K562 (cell line): ENCODE results near the gene CLSTN1. TPM values are rescaled to one million over a fixed set of nuclear protein-coding genes. Genes with fewer than 3 reads are reported as not detected.
A peak's percentile ranks its signal among the peaks of the same experiment; 100 is the strongest.

Experiments
- CEBPG ChIP-seq, 3 experiments: fragments of 200-800 bp in 1 of 3; sonication (Bioruptor generic) in 1 of 3; sonication (generic) in 1 of 3; formaldehyde crosslinking in 1 of 3; IDR thresholded peaks in 2 of 3; conservative IDR thresholded peaks in 1 of 3; 2 replicates each; pipeline versions ENCODE4 v1.6.1 to v1.8.0; 2016 to 2022; ENCODE audit warnings: missing compliant biosample characterization in 2 of 3, missing genetic modification characterization in 2 of 3, mild to moderate bottlenecking in 1 of 3, missing genetic modification reagents in 1 of 3
- GTF2A2 ChIP-seq: IDR thresholded peaks from 2 replicates; pipeline ENCODE4 v1.6.1; 2016; ENCODE audit warnings: mild to moderate bottlenecking, missing genetic modification characterization, missing compliant biosample characterization
- HOMEZ ChIP-seq: fragments of 250-450 bp; sonication (Bioruptor Pico); IDR thresholded peaks from 2 replicates; pipeline ENCODE4 v1.4.0; 2020; ENCODE audit warnings: mild to moderate bottlenecking, moderate library complexity
- NFYB ChIP-seq: IDR thresholded peaks from 2 replicates; pipeline ENCODE4 v1.6.1; 2011; ENCODE audit warnings: mild to moderate bottlenecking, moderate library complexity; ENCODE audit not compliant: insufficient read length; ENCODE audit errors: extremely low read depth
- PPARD ChIP-seq: fragments of 250-450 bp; sonication (Bioruptor Pico); IDR thresholded peaks from 2 replicates; pipeline ENCODE4 v1.8.0; 2022; ENCODE audit warnings: inconsistent platforms, mild to moderate bottlenecking, moderate library complexity
- SMAD2 ChIP-seq: fragments of 150-350 bp; IDR thresholded peaks from 2 replicates; pipeline ENCODE4 v1.6.1; 2014; ENCODE audit warnings: low read depth, mild to moderate bottlenecking, low read length
- SMC3 ChIP-seq: conservative IDR thresholded peaks from 2 replicates; pipeline ENCODE4 v1.6.1; 2011; ENCODE audit warnings: low read depth, low read length, improper control_type of control experiment; ENCODE audit not compliant: insufficient read depth
- SP1 ChIP-seq: sonication (generic); formaldehyde crosslinking; IDR thresholded peaks from 2 replicates; pipeline ENCODE4 v1.8.1; 2022; ENCODE audit warnings: mild to moderate bottlenecking, missing genetic modification reagents
- TEAD2 ChIP-seq: fragments of 450-650 bp; IDR thresholded peaks from 2 replicates; pipeline ENCODE4 v1.6.1; 2016; ENCODE audit warnings: missing genetic modification characterization, control low read depth, missing compliant biosample characterization
- TGIF2 ChIP-seq: sonication (generic); formaldehyde crosslinking; IDR thresholded peaks from 2 replicates; pipeline ENCODE4 v1.8.1; 2022; ENCODE audit warnings: mild to moderate bottlenecking, missing genetic modification reagents, moderate library complexity
- ZC3H8 ChIP-seq: fragments of 450-650 bp; IDR thresholded peaks from 2 replicates; pipeline ENCODE4 v1.6.1; 2017
- polyA plus RNA-seq, 8 experiments: library from polyadenylated mRNA; depleted of rRNA in 4 of 8; stranded (reverse) in 5 of 8; unstranded in 3 of 8; fragments of >200 nt; fragmentation: Nextera tagmentation in 2 of 8; fragmentation: Illumina TruSeq in 1 of 8; extraction: Ambion mirVana in 2 of 8; extraction: Trizol in 1 of 8; gene quantifications; 2 replicates each; pipeline versions ENCODE4 v1.2.1 to v1.2.3, GENCODE V29; 2011 to 2014; ENCODE audit warnings: inconsistent platforms in 1 of 8, missing spikeins in 1 of 8
- total RNA-seq, 7 experiments: library from RNA; depleted of rRNA in 6 of 7; stranded (reverse); fragments of >200 nt in 6 of 7; fragmentation: Illumina TruSeq in 2 of 7; extraction: Trizol in 2 of 7; gene quantifications; 2 replicates each; pipeline versions ENCODE4 v1.2.1 to v1.2.3, GENCODE V29; 2011 to 2021; ENCODE audit warnings: low replicate concordance in 1 of 7
- TF ChIP-seq, protein P1 (sequence below): fragments of 200-600 bp; sonication (generic); IDR thresholded peaks from one replicate; pipeline ENCODE4 v1.6.1; 2012; ENCODE audit warnings: mild to moderate bottlenecking, low read depth, low read length, inconsistent platforms
- TF ChIP-seq, protein P2 (sequence below): fragments of 250-450 bp; sonication (Bioruptor Pico); IDR thresholded peaks from 2 replicates; pipeline ENCODE4 v1.8.0; 2021; ENCODE audit warnings: borderline replicate concordance, mild to moderate bottlenecking, moderate library complexity; ENCODE audit not compliant: poor library complexity, severe bottlenecking

The CLSTN1 gene
- total and polyA plus RNA-seq, 9 of the 15 experiments (the other 6 are each of a cell fraction or from before 2014, with no cell fraction given), result 1.1 to 32.5 (median 13.3) TPM

DNA sequence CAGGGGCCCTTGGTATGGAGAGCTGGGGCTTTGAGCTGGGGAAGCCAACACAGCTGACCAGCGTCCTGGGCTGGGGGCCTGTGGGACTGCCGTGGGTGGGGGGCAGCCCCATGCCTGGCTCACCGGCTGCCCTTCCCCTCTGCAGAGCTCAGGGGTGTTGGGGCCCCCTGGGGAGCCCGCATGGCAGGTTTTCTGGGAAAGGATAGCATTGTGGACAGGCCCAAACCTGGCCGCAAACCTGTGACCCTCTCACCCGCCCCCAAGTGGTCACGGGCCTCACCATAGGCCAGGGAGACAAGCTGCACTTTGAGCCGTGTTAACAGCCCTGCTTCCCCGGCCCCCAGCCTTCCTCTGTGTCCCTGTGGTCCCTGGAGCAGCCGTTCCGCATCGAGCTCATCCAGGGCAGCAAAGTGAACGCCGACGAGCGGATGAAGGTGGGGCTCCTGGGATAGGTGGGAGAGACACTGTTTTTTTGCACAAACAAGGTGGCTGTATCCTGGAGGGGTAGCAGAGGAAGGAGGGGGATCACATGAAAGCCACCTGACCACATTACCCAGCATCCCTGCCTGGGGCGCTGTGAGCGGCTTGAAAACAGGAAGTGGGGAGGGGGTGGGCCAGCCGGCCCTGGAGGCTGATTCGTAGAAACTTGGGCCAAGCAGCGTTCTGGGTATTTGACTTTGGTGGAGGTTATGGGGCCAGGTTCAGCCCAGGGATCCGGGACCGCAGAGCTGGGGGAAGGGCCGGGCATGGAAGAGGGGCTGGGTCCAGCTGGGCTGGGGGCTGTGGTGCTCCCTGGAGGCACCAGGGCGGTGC lies 106.4 kb downstream of the CLSTN1 start (continued):
- TF ChIP-seq, protein P1, sequence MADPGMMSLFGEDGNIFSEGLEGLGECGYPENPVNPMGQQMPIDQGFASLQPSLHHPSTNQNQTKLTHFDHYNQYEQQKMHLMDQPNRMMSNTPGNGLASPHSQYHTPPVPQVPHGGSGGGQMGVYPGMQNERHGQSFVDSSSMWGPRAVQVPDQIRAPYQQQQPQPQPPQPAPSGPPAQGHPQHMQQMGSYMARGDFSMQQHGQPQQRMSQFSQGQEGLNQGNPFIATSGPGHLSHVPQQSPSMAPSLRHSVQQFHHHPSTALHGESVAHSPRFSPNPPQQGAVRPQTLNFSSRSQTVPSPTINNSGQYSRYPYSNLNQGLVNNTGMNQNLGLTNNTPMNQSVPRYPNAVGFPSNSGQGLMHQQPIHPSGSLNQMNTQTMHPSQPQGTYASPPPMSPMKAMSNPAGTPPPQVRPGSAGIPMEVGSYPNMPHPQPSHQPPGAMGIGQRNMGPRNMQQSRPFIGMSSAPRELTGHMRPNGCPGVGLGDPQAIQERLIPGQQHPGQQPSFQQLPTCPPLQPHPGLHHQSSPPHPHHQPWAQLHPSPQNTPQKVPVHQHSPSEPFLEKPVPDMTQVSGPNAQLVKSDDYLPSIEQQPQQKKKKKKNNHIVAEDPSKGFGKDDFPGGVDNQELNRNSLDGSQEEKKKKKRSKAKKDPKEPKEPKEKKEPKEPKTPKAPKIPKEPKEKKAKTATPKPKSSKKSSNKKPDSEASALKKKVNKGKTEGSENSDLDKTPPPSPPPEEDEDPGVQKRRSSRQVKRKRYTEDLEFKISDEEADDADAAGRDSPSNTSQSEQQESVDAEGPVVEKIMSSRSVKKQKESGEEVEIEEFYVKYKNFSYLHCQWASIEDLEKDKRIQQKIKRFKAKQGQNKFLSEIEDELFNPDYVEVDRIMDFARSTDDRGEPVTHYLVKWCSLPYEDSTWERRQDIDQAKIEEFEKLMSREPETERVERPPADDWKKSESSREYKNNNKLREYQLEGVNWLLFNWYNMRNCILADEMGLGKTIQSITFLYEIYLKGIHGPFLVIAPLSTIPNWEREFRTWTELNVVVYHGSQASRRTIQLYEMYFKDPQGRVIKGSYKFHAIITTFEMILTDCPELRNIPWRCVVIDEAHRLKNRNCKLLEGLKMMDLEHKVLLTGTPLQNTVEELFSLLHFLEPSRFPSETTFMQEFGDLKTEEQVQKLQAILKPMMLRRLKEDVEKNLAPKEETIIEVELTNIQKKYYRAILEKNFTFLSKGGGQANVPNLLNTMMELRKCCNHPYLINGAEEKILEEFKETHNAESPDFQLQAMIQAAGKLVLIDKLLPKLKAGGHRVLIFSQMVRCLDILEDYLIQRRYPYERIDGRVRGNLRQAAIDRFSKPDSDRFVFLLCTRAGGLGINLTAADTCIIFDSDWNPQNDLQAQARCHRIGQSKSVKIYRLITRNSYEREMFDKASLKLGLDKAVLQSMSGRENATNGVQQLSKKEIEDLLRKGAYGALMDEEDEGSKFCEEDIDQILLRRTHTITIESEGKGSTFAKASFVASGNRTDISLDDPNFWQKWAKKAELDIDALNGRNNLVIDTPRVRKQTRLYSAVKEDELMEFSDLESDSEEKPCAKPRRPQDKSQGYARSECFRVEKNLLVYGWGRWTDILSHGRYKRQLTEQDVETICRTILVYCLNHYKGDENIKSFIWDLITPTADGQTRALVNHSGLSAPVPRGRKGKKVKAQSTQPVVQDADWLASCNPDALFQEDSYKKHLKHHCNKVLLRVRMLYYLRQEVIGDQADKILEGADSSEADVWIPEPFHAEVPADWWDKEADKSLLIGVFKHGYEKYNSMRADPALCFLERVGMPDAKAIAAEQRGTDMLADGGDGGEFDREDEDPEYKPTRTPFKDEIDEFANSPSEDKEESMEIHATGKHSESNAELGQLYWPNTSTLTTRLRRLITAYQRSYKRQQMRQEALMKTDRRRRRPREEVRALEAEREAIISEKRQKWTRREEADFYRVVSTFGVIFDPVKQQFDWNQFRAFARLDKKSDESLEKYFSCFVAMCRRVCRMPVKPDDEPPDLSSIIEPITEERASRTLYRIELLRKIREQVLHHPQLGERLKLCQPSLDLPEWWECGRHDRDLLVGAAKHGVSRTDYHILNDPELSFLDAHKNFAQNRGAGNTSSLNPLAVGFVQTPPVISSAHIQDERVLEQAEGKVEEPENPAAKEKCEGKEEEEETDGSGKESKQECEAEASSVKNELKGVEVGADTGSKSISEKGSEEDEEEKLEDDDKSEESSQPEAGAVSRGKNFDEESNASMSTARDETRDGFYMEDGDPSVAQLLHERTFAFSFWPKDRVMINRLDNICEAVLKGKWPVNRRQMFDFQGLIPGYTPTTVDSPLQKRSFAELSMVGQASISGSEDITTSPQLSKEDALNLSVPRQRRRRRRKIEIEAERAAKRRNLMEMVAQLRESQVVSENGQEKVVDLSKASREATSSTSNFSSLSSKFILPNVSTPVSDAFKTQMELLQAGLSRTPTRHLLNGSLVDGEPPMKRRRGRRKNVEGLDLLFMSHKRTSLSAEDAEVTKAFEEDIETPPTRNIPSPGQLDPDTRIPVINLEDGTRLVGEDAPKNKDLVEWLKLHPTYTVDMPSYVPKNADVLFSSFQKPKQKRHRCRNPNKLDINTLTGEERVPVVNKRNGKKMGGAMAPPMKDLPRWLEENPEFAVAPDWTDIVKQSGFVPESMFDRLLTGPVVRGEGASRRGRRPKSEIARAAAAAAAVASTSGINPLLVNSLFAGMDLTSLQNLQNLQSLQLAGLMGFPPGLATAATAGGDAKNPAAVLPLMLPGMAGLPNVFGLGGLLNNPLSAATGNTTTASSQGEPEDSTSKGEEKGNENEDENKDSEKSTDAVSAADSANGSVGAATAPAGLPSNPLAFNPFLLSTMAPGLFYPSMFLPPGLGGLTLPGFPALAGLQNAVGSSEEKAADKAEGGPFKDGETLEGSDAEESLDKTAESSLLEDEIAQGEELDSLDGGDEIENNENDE, result no peak
- TF ChIP-seq CEBPG (CRISPR knock-in tag; IDR thresholded peaks at IDR 0.05) (no peak), CEBPG (tag; conservative IDR thresholded peaks at IDR 0.05 in 1 of 2, IDR thresholded peaks at IDR 0.05 in 1 of 2) (no peak), GTF2A2 (peak; percentile 46; the same call in 1 of the 2 replicates), SMAD2 (no peak), NFYB (no peak), HOMEZ (peak; percentile 83; the same call in 1 of the 2 replicates), SP1 (CRISPR knock-in tag) (peak; percentile 79), ZC3H8 (no peak), TGIF2 (CRISPR knock-in tag) (no peak), PPARD (CRISPR knock-in tag) (no peak), SMC3 (no peak), TEAD2 (tag) (no peak; the same call in 1 of the 2 replicates)
- TF ChIP-seq, protein P2, sequence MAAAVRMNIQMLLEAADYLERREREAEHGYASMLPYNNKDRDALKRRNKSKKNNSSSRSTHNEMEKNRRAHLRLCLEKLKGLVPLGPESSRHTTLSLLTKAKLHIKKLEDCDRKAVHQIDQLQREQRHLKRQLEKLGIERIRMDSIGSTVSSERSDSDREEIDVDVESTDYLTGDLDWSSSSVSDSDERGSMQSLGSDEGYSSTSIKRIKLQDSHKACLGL (CRISPR knock-in tag), result no peak
